ENCODE results near the gene BCL2L13.

The BCL2L13 gene

DNA sequence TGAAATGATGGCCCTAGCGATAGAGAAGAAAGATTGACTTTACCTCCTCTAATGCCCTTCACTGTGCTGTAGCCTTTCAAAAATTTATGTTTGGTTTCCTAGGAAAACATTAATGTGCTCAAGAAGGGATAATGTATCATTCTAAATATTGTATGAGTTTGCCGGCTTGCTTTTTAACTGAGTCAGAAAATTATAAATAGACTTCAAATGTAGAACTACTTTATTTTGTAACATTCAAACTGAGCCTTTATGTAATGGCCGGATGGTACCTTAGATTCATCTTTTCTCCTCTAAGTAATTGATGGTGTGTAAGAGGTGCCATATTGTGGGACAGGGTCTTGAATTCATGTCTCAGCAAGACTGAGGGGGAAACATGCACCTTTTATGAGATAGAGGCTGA is 78.0 kb downstream of the BCL2L13 start:
- no peak for DNase-seq (ENCODE audit: low read depth, low spot score)
- no peak overlapping the region for H3K4me3 ChIP-seq (ENCODE audit: low read length)

- H3K4me3 ChIP-seq (ENCODE audit: low read length): no peak overlapping the region
- no peak for DNase-seq (ENCODE audit: low read depth, low spot score)
Observed at GRCh38 chr22:17717708-17718107, 79.2 kb downstream of the BCL2L13 start.

DNA sequence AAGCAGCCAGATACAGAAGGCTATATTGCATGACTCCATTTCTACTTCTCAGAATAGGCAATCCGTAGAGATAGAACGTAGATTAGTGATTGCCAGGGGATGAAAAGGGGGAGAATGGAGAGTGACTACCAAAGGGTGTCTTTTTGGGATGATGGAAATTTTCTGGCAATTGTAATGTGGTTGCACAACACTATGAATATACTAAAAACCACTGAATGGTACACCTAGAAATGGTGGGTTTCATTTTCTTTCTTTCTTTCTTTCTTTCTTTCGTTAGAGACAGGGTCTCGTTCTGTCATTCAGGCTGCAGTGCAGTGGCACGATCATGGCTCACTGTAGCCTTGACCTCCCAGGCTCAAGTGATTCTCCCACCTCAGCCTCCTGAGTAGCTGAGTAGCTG is 81.4 kb downstream of the BCL2L13 start:
- no peak overlapping the region for H3K4me3 ChIP-seq (ENCODE audit: low read length)
- DNase-seq (ENCODE audit: low read depth, low spot score): no peak

DNA sequence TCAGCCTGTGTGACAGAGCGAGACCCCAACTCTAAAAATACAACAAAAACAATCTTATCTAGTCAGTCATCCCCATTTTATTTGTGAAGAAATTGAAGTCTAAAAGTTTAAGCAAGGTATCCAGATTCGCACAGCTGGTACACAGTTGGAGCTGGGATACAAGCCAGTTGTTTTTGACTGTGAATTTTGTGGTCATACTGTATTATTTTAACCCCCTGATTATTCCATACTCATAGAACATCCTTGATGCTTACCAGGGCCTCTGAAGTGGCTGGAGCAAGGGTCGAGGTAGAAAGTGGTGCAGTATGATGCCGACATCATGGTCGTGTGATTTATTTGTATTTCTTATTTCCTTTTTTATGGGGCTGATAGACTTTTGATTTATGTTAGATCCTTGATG is 85.7 kb downstream of the BCL2L13 start:
- no peak for DNase-seq (ENCODE audit: low read depth, low spot score)
- H3K4me3 ChIP-seq (ENCODE audit: low read length): no peak overlapping the region

- DNase-seq (ENCODE audit: low read depth, low spot score): no peak
- no peak overlapping the region for H3K4me3 ChIP-seq (ENCODE audit: low read length)
Observed at GRCh38 chr22:17724678-17725499, 86.3 kb downstream of the BCL2L13 start.

- no peak for DNase-seq (ENCODE audit: low read depth, low spot score)
- H3K4me3 ChIP-seq (ENCODE audit: low read length): no peak overlapping the region
Observed at GRCh38 chr22:17725500-17725796, 86.9 kb downstream of the BCL2L13 start.

- no peak for DNase-seq (ENCODE audit: low read depth, low spot score)
- H3K4me3 ChIP-seq (ENCODE audit: low read length): peak overlapping the region; percentile 2
Observed at GRCh38 chr22:17726006-17726927, 87.7 kb downstream of the BCL2L13 start.

DNA sequence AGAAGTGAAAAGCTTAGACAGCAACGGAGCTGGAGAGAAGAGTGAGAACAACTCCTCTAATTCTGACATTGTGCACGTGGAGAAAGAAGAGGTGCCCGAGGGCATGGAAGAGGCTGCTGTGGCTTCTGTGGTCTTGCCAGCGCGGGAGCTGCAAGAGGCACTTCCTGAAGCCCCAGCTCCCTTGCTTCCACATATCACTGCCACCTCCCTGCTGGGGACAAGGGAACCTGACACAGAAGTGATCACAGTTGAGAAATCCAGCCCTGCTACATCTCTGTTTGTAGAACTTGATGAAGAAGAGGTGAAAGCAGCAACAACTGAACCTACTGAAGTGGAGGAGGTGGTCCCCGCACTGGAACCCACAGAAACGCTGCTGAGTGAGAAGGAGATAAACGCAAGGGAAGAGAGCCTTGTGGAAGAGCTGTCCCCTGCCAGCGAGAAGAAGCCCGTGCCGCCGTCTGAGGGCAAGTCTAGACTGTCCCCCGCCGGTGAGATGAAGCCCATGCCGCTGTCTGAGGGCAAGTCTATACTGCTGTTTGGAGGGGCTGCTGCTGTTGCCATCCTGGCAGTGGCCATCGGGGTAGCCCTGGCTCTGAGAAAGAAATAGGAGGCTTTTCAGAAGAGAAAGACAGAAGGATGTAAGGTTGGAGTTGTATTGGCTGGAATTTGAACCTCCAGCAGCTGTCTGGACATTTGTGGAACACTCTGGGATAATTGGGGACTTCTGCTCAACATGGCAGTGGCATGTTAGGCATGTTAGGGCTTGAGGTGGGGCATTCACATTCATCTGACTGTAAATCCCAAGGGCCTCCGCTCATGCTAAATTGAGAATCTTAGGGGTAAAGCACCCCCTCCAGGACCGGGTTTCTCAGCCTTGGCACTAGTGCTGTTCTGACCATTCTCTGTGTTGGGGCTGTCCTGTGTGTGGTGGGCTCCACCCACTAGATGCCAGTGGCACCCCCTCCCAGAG is 88.7 kb downstream of the BCL2L13 start:
- peak; percentile 75 for DNase-seq (ENCODE audit: low read depth, low spot score)
- peak overlapping the region; percentile 2 for H3K4me3 ChIP-seq (ENCODE audit: low read length)

DNA sequence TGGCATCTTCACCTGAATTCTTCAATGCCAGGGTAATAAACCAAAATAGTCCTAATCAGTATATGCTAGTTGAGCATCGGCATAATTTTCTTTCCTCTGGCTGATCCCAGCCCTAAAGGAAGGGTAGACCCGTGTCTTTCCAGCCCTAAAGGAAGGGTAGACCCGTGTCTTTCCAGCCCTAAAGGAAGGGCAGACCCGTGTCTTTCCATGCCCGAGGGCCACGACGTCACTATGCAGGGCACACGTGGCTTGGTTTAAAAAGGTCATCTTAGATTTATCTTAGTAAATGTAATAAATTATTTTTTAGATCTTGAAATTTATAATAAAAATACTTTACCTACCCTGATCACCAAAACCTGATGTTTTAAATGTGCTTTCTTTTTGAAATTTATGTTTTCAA is 90.2 kb downstream of the BCL2L13 start:
- DNase-seq (ENCODE audit: low read depth, low spot score): no peak
- H3K4me3 ChIP-seq (ENCODE audit: low read length): no peak overlapping the region

GRCh38 chr22:17729561-17729960 is 91.0 kb downstream of the BCL2L13 start:
- no peak overlapping the region for H3K4me3 ChIP-seq (ENCODE audit: low read length)
- no peak for DNase-seq (ENCODE audit: low read depth, low spot score)

DNA sequence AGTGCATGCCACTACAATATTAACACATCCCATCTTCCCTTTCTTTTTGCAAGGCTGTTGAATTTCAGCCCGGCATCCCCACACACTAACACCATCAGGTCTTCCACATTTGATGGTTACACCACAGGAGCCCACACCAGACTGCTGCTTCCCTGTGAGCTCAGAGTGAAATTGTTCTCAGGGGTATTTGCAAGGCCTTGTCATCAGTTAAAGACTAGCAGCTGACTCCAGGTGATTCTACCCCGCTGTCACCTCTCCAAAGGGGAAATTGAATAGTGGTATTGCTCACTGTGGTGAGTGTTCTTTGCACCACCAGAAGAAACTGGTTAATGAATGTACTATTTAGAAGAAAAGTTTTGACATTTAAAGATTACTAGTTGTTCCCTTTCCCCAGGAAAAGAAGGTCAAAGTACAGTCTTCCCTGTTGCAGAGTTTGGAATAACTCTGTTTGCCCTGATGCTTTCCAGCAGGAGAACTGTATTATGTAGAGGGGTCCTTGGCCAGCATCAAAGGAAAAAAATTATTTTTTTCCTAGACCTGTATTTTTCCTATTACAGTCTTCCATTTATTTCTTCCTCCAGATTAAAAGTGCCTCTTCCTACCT is 93.8 kb downstream of the BCL2L13 start:
- no peak for DNase-seq (ENCODE audit: low read depth, low spot score)
- no peak overlapping the region for H3K4me3 ChIP-seq (ENCODE audit: low read length)

GRCh38 chr22:17733466-17733865 is 94.9 kb downstream of the BCL2L13 start:
- H3K4me3 ChIP-seq (ENCODE audit: low read length): no peak overlapping the region
- DNase-seq (ENCODE audit: low read depth, low spot score): no peak

DNA sequence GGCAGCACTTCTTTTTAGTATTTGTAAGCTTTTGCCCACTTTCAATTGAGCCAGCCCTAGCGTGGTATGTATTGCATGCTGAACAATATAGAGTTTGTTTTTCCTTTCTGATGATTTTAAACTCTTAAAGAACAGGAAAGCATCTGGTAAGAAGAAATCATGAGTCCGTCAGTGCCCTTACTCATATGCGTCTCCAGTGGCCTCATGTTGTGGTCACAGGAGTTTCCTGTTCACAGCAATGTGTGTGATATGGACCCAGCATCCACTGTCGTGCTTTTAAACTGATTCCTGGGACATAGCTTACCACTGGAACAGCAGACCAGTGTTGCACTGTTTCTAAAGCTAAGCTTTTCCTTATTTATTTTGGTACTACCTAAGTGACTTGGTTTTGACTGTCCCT is 95.6 kb downstream of the BCL2L13 start:
- no peak overlapping the region for H3K4me3 ChIP-seq (ENCODE audit: low read length)
- peak; percentile 46 for DNase-seq (ENCODE audit: low read depth, low spot score)

GRCh38 chr22:17738386-17739128 is 100.0 kb downstream of the BCL2L13 start:
- H3K4me3 ChIP-seq (ENCODE audit: low read length): no peak overlapping the region
- no peak for DNase-seq (ENCODE audit: low read depth, low spot score)

DNA sequence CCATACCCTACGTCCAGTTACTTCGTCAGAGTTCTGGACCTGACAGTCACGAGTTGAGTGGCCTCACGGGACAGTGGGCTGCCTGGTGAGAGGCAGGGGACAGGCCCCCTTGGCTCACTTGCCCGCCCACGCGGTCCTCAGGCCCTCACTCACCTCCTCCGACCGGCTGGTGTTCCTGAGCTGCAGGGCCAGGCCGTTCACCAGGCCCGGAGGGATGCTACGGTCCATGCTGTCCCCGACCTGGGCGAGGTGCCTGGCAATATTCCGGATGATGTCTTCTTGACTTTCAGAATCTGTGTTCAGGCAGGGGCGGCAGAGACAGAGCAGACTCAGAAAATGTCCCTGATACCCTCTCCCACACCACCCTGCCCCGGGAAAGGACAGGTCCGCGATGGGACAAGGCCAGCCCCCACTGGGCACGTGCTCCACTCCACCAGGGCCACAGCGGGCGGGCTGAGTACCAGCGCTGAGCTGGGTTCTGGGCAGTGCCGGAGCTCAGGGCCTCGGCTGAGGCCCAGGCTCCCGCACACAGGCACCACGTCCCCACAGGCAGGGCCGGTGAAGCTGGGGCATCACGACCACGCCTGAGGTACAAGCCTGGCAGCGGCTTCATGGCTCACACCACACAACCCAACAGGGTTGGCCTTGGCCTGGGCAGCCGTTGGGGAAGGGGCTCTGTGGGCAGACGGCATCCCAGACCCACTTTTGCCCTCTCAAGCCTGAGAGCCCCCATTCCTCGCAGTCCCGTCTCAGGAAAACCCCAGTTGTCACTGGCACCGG is 100.8 kb downstream of the BCL2L13 start:
- no peak overlapping the region for H3K4me3 ChIP-seq (ENCODE audit: low read length)
- DNase-seq (ENCODE audit: low read depth, low spot score): no peak

GRCh38 chr22:17741866-17742526 is 103.4 kb downstream of the BCL2L13 start:
- no peak for DNase-seq (ENCODE audit: low read depth, low spot score)
- no peak overlapping the region for H3K4me3 ChIP-seq (ENCODE audit: low read length)

GRCh38 chr22:17742527-17742902 is 104.0 kb downstream of the BCL2L13 start:
- no peak overlapping the region for H3K4me3 ChIP-seq (ENCODE audit: low read length)
- DNase-seq (ENCODE audit: low read depth, low spot score): peak; percentile 49

All from Jurkat, Clone E6-1 (cell line).